ENCODE results near the gene PRDM10. TPM values are rescaled to one million over a fixed set of nuclear protein-coding genes. Genes with fewer than 3 reads are reported as not detected.

PRDM10 gene
- polyA plus RNA-seq, 1 donor from 2014 or later: 13.7 TPM

GRCh38 chr11:130031056-130031455 lies 28.4 kb upstream of the PRDM10 start:
- Histone ChIP-seq H2AFZ (ENCODE audit: low read depth, low read length) (no peak overlapping the region), H3K9me2 (ENCODE audit: insufficient read depth, low read length) (no peaks in the 10 kb centered on the region), H3F3A (ENCODE audit: insufficient read depth, low read length, poor library complexity, severe bottlenecking) (no peaks in the 10 kb centered on the region), H3K27ac (ENCODE audit: low read length) (no peak overlapping the region), H3K9ac (ENCODE audit: low read length) (no peak overlapping the region), H3K4me3 (ENCODE audit: low read length) (no peak overlapping the region), H3K27me3 (ENCODE audit: insufficient read depth, low read depth, low read length) (no peaks in the 10 kb centered on the region), H4K20me1 (ENCODE audit: insufficient read depth) (no peaks in the 10 kb centered on the region), H3K4me2 (ENCODE audit: low read length) (no peak overlapping the region), H3K79me2 (replicated peaks; ENCODE audit: insufficient read depth, low read length) (no peaks in the 10 kb centered on the region), H3K9me3 (ENCODE audit: low read length) (no peaks in the 10 kb centered on the region), H3K36me3 (ENCODE audit: insufficient read depth, low read length) (no peaks in the 10 kb centered on the region)
- no peak for TF ChIP-seq POLR2AphosphoS5 (IDR thresholded peaks at IDR 0.05)
- TF ChIP-seq TAF1 (IDR thresholded peaks at IDR 0.05; ENCODE audit: low read depth): no peak
- no peak for TF ChIP-seq SMC3 (conservative IDR thresholded peaks at IDR 0.05; ENCODE audit: poor library complexity)
- TF ChIP-seq RAD21 (conservative IDR thresholded peaks at IDR 0.05): no peak
- no peak for TF ChIP-seq REST (IDR thresholded peaks at IDR 0.05; ENCODE audit: borderline replicate concordance)

- Histone ChIP-seq H3K4me2 (ENCODE audit: low read length) (no peak overlapping the region), H3K4me3 (ENCODE audit: low read length) (no peak overlapping the region), H2AFZ (ENCODE audit: low read depth, low read length) (no peak overlapping the region), H3K9me2 (ENCODE audit: insufficient read depth, low read length) (no peaks in the 10 kb centered on the region), H4K20me1 (ENCODE audit: insufficient read depth) (no peaks in the 10 kb centered on the region), H3K36me3 (ENCODE audit: insufficient read depth, low read length) (no peaks in the 10 kb centered on the region), H3F3A (ENCODE audit: insufficient read depth, low read length, poor library complexity, severe bottlenecking) (no peaks in the 10 kb centered on the region), H3K79me2 (replicated peaks; ENCODE audit: insufficient read depth, low read length) (no peaks in the 10 kb centered on the region), H3K27ac (ENCODE audit: low read length) (no peak overlapping the region), H3K9me3 (ENCODE audit: low read length) (no peaks in the 10 kb centered on the region), H3K27me3 (ENCODE audit: insufficient read depth, low read depth, low read length) (no peaks in the 10 kb centered on the region), H3K9ac (ENCODE audit: low read length) (no peak overlapping the region)
- TF ChIP-seq SMC3 (conservative IDR thresholded peaks at IDR 0.05; ENCODE audit: poor library complexity): no peak
- TF ChIP-seq EP300 (conservative IDR thresholded peaks at IDR 0.05; ENCODE audit: poor library complexity, severe bottlenecking): no peak
- TF ChIP-seq RAD21 (conservative IDR thresholded peaks at IDR 0.05): no peak
- TF ChIP-seq TAF1 (IDR thresholded peaks at IDR 0.05; ENCODE audit: low read depth): no peak
- no peak for TF ChIP-seq EZH2 (IDR thresholded peaks at IDR 0.05; ENCODE audit: borderline replicate concordance, insufficient read depth, low read length, poor library complexity, severe bottlenecking)
- no peak for TF ChIP-seq POLR2AphosphoS5 (IDR thresholded peaks at IDR 0.05)
- no peak for TF ChIP-seq MXI1 (conservative IDR thresholded peaks at IDR 0.05; ENCODE audit: poor library complexity, severe bottlenecking)
- TF ChIP-seq CTCF (IDR thresholded peaks at IDR 0.05; ENCODE audit: poor library complexity, severe bottlenecking): no peak
- no peak for TF ChIP-seq REST (IDR thresholded peaks at IDR 0.05; ENCODE audit: borderline replicate concordance)
Observed at GRCh38 chr11:130029137-130029536, 26.5 kb upstream of the PRDM10 start.
